Peyer's patch (tissue), 4 donors: ENCODE data around the gene ARRDC4. TPM values are rescaled to one million over a fixed set of nuclear protein-coding genes. Genes with fewer than 3 reads are reported as not detected.
"Not testable (repeated sequence)": the region's sequence is repeated elsewhere in the genome, so short reads cannot be mapped to it uniquely, and the experiment has no call there.

ENCODE experiments used
- DNase-seq, 3 donors: peaks; one replicate each; pipeline ENCODE4 v3.0.0-alpha.2; 2017 to 2019
- H3K27ac ChIP-seq, 4 donors: fragments of 200-600 bp; sonication (generic); one replicate each; pipeline ENCODE4 v1.5.1; 2016 to 2019
- H3K27me3 ChIP-seq, 2 donors: fragments of 200-600 bp; sonication (generic); one replicate each; pipeline ENCODE4 v1.5.1; 2019
- H3K36me3 ChIP-seq, 3 donors: fragments of 200-600 bp; sonication (generic); one replicate each; pipeline ENCODE4 v1.5.1; 2016 to 2019
- H3K4me1 ChIP-seq, 4 donors: fragments of 200-600 bp; sonication (generic); one replicate each; pipeline ENCODE4 v1.5.1; 2016 to 2019
- H3K4me3 ChIP-seq, 4 donors: fragments of 200-600 bp; sonication (generic); 1 replicate in 3 of 4; 2 replicates in 1 of 4; pipeline ENCODE4 v1.5.1; 2016 to 2019; ENCODE audit warnings: mild to moderate bottlenecking in 1 of 4
- H3K9me3 ChIP-seq, 4 donors: fragments of 200-600 bp; sonication (generic); one replicate each; pipeline ENCODE4 v1.5.1; 2016 to 2019; ENCODE audit warnings: mild to moderate bottlenecking in 1 of 4
- POLR2A ChIP-seq, 2 donors: fragments of 450-650 bp; IDR thresholded peaks; one replicate each; pipeline ENCODE4 v1.5.1; 2017; ENCODE audit warnings: antibody characterized with exemption in 2 of 2, mild to moderate bottlenecking in 2 of 2, moderate library complexity in 2 of 2
- total RNA-seq, 4 donors: library from RNA; depleted of rRNA; stranded (reverse); fragments of >200 nt; gene quantifications; one replicate each; pipeline ENCODE4 v1.1.0, GENCODE V29; 2016
- TF ChIP-seq, protein P1 (sequence below), 6 experiments: fragments of 450-650 bp in 4 of 6; fragments of 200-600 bp in 2 of 6; sonication (generic) in 1 of 6; IDR thresholded peaks; one replicate each; pipeline ENCODE4 v1.5.1; 2017 to 2019; ENCODE audit warnings: antibody characterized with exemption in 6 of 6, mild to moderate bottlenecking in 3 of 6, moderate library complexity in 1 of 6

The ARRDC4 gene
- total RNA-seq, 4 donors from 2014 or later: 28.2 to 110 (median 76.9) TPM

DNA sequence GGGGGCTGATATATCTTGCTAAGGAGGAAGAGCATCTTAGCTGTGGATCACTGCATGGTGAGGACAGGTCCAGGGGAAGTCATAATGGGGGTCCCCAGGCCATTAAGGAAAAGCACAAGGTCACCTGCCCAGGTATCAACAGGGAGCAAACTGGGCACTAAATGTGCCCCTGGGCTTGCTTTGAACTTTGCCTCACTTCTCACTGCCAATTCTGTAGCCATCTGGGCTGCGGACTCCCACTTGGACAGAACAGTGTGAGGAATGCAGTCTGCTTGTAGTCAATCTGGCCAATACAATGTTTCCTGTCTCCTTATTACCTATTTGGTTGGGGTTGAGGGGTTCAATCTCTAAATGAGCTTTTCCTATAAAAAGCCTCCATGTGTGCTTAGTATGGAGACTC is 21.3 kb downstream of the ARRDC4 start:
- TF ChIP-seq, protein P1, sequence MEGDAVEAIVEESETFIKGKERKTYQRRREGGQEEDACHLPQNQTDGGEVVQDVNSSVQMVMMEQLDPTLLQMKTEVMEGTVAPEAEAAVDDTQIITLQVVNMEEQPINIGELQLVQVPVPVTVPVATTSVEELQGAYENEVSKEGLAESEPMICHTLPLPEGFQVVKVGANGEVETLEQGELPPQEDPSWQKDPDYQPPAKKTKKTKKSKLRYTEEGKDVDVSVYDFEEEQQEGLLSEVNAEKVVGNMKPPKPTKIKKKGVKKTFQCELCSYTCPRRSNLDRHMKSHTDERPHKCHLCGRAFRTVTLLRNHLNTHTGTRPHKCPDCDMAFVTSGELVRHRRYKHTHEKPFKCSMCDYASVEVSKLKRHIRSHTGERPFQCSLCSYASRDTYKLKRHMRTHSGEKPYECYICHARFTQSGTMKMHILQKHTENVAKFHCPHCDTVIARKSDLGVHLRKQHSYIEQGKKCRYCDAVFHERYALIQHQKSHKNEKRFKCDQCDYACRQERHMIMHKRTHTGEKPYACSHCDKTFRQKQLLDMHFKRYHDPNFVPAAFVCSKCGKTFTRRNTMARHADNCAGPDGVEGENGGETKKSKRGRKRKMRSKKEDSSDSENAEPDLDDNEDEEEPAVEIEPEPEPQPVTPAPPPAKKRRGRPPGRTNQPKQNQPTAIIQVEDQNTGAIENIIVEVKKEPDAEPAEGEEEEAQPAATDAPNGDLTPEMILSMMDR (IDR thresholded peaks at IDR 0.05): no peak
- TF ChIP-seq POLR2A (IDR thresholded peaks at IDR 0.05): no peak
- Histone ChIP-seq H3K27ac (no peak overlapping the region), H3K27me3 (no peaks in the 10 kb centered on the region), H3K4me1 (no peaks in the 10 kb centered on the region), H3K9me3 (peaks cover 0 to 3% (median 0%) of the 10 kb centered on the region in 4 donors), H3K36me3 (no peaks in the 10 kb centered on the region), H3K4me3 (no peak overlapping the region)
- DNase-seq: no peak

DNA sequence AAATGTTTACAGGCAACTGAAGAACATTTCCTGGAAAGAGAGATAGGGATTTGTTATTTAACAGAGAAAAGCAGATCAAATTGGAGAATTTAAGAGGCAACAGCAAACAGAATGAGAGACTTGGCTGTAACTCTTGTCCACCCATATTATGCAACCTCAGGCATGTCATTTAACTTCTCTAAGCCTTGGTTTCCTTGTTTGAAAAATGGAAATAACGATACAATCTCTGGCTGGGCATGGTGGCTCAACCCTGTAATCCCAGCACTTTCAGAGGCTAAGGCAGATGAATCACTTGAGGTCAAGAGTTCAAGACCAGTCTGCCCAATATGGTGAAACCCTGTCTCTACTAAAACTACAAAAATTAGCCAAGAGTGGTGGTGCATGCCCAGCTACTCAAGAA is 23.7 kb downstream of the ARRDC4 start:
- no peak for TF ChIP-seq POLR2A (IDR thresholded peaks at IDR 0.05)
- TF ChIP-seq, protein P1 (IDR thresholded peaks at IDR 0.05): no peak
- Histone ChIP-seq H3K27ac (no peak overlapping the region), H3K4me3 (no peak overlapping the region), H3K27me3 (no peaks in the 10 kb centered on the region), H3K4me1 (no peaks in the 10 kb centered on the region), H3K9me3 (peaks cover 0 to 7% (median 0%) of the 10 kb centered on the region in 4 donors), H3K36me3 (no peaks in the 10 kb centered on the region)
- no peak for DNase-seq

DNA sequence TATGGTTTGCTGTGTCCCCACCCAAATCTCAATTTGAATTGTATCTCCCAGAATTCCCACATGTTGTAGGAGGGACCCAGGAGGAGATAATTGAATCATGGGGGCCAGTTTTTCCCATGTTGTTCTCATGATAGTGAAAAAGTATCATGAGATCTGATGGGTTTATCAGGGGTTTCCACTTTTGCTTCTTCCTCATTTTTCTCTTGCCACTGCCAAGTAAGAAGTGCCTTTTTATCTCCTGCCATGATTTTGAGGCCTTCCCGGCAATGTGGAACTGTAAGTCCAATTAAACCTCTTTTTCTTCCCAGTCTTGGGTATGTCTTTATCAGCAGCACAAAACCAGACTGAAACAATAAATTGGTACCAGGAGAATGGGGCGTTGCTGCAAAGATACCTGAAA is 25.5 kb downstream of the ARRDC4 start:
- H3K27ac ChIP-seq, H3K4me1 ChIP-seq, H3K36me3 ChIP-seq, H3K9me3 ChIP-seq, H3K4me3 ChIP-seq, DNase-seq, H3K27me3 ChIP-seq: not testable (repeated sequence)

DNA sequence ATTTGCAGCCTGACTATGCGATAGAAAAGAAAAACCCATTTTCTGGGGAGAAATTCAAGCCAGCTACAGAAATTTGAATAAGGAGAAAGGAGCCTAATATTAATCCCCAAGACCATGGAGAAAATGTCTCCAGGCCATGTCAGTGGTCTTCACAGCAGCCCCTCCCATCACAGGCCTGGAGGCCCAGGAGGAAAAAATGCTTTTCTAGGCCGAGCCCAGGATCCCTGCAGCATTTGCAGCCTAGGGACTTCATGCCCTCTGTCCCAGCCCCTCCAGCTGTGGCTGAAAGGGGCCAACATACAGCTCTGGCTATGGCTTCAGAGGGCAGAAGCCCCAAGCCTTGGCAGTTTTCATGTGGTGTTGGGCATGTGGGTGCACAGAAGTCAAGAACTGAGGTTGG is 26.3 kb downstream of the ARRDC4 start:
- no peak overlapping the region for H3K4me3 ChIP-seq
- H3K36me3 ChIP-seq: no peaks in the 10 kb centered on the region
- DNase-seq: no peak
- H3K27me3 ChIP-seq: no peaks in the 10 kb centered on the region
- peaks cover 0 to 7% (median 0%) of the 10 kb centered on the region in 4 donors for H3K9me3 ChIP-seq
- H3K4me1 ChIP-seq: no peaks in the 10 kb centered on the region
- H3K27ac ChIP-seq: no peak overlapping the region
- TF ChIP-seq, protein P1 (IDR thresholded peaks at IDR 0.05): no peak
- TF ChIP-seq POLR2A (IDR thresholded peaks at IDR 0.05): no peak

DNA sequence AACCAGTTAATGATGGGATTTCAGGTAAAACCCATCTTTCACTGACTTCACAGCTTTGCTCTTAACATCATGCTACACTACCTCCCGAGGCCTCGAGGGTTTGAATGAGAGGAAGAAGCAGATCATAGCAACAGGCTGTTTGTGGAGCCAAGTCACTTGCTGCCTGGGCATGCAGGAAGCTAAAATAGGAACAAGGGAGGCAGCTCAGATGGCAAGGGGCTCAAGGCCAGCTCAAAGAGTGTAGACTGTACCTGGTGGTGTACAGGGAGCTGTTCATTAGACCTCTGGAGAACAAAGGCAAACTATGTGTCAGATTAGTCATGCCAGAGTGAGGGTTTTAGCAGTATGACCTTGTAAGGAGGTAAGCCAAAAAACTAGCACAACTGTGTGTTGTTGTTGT is 28.8 kb downstream of the ARRDC4 start:
- no peak for DNase-seq
- Histone ChIP-seq H3K4me3 (no peak overlapping the region), H3K36me3 (no peaks in the 10 kb centered on the region), H3K27ac (no peak overlapping the region), H3K4me1 (peaks cover 0 to 7% (median 0%) of the 10 kb centered on the region in 4 donors), H3K27me3 (no peaks in the 10 kb centered on the region), H3K9me3 (peaks cover 0 to 7% (median 0%) of the 10 kb centered on the region in 4 donors)
- TF ChIP-seq, protein P1 (IDR thresholded peaks at IDR 0.05): no peak
- TF ChIP-seq POLR2A (IDR thresholded peaks at IDR 0.05): no peak

DNA sequence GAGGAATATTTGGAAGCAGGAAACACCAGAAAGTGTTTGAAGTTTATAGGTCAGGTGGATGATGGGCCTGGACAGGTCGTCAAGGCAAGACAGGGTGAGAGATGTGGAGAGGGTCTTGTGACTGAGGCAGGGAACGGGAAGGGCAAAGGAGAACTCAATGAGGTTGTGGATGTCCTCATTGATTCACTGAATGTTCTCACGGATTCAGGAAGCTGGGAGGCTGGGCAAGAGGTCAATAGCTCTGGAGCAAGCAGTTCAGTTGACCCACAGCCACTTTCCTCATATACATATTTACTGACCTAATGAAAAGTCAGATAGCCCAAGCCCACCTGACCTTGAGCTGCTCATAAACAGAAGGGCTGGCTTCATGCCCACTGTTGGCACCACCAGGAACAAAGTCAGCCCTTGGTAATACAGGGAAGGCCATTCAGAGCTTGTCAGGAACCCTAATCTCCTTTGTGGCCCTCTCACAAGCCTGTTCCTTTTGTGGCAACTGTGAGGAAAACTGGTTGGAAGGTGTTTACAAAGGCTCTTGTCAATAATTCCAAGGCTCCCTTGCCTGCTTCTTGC is 31.6 kb downstream of the ARRDC4 start:
- Histone ChIP-seq H3K9me3 (peaks cover 0 to under 1% (median 0%) of the 10 kb centered on the region in 4 donors), H3K4me3 (no peak overlapping the region), H3K36me3 (no peaks in the 10 kb centered on the region), H3K4me1 (peaks cover 0 to 28% (median 6%) of the 10 kb centered on the region in 4 donors), H3K27me3 (no peaks in the 10 kb centered on the region), H3K27ac (no peak overlapping the region)
- TF ChIP-seq POLR2A (IDR thresholded peaks at IDR 0.05): no peak
- TF ChIP-seq, protein P1 (IDR thresholded peaks at IDR 0.05): no peak
- DNase-seq: no peak
